Right lobe of liver (tissue), 6 donors: ENCODE results near the gene TMEM17. TPM values are rescaled to one million over a fixed set of nuclear protein-coding genes. Genes with fewer than 3 reads are reported as not detected.

Experiments used
- ATAC-seq, 4 donors: fragments of 200-7000 bp; cut with Tn5 transposase; one replicate each; pipeline ENCODE4 v1.9.1; 2020; ENCODE audit warnings: mild to moderate bottlenecking in 4 of 4, moderate library complexity in 4 of 4
- DNase-seq, 3 donors: peaks; one replicate each; pipeline ENCODE4 v3.0.0-alpha.2; 2020
- H3K27ac ChIP-seq, 3 donors: fragments of 200-600 bp; one replicate each; pipeline ENCODE4 v1.8.0; 2022
- H3K27me3 ChIP-seq, 2 donors: fragments of 200-600 bp; one replicate each; pipeline ENCODE4 v1.8.0; 2022
- H3K36me3 ChIP-seq, 4 donors: fragments of 200-600 bp; sonication (generic) in 1 of 4; one replicate each; pipeline versions ENCODE4 v1.5.1 to v1.8.0; 2017 to 2022; ENCODE audit warnings: control low read depth in 1 of 4
- H3K4me1 ChIP-seq, 4 donors: fragments of 200-600 bp; sonication (generic) in 1 of 4; one replicate each; pipeline versions ENCODE4 v1.5.1 to v1.8.0; 2017 to 2022; ENCODE audit warnings: control low read depth in 1 of 4
- H3K4me3 ChIP-seq, 3 donors: fragments of 200-600 bp; one replicate each; pipeline ENCODE4 v1.8.0; 2022
- H3K9me3 ChIP-seq, 4 donors: fragments of 200-600 bp; sonication (generic) in 1 of 4; one replicate each; pipeline versions ENCODE4 v1.5.1 to v1.8.0; 2017 to 2022; ENCODE audit warnings: control low read depth in 1 of 4
- POLR2A ChIP-seq: fragments of 450-650 bp; IDR thresholded peaks from one replicate; pipeline ENCODE4 v1.6.1; 2017; ENCODE audit warnings: antibody characterized with exemption, mild to moderate bottlenecking
- WGBS: methylation state at CpG from one replicate; pipeline ENCODE4 v1.1.6; 2018; ENCODE audit warnings: low coverage, low lambda C conversion rate; ENCODE audit not compliant: insufficient coverage; ENCODE audit errors: missing lambda C conversion rate; 5-methylcytosine and 5-hydroxymethylcytosine counted together
- intact Hi-C, 2 donors: fragments of 100-400 bp; cut with DNase I; formaldehyde crosslinking; loops; one replicate each; pipeline versions ENCODE4 v1.11.2 to v1.14.1; 2022
- total RNA-seq, 6 experiments: library from RNA; depleted of rRNA in 2 of 6; stranded (reverse); fragments of >200 nt in 2 of 6; fragmentation: NEBNext Ultra II Directional in 3 of 6; extraction: Animal tissue kit (Norgen Biotek cat#: 25700) in 3 of 6; gene quantifications; one replicate each; pipeline versions ENCODE4 v1.1.0 to v1.2.4, GENCODE V29; 2016 to 2023
- TF ChIP-seq, protein P1 (sequence below), 4 donors: fragments of 200-600 bp in 3 of 4; fragments of 450-650 bp in 1 of 4; IDR thresholded peaks; one replicate each; pipeline versions ENCODE4 v1.5.1 to v1.8.0; 2016 to 2022; ENCODE audit warnings: antibody characterized with exemption in 4 of 4, mild to moderate bottlenecking in 2 of 4
- donor health status: DM: no; HTN: yes; CAD: no.
- donor health status: DM: no; HTN: no; CAD: no.
- donor health status: DM: no; HTN: no; CAD: no.
- donor health status: DM: no; HTN: yes; CAD: no.
- donor health status: DM: no; HTN: yes; CAD: no.

Gene TMEM17
- total RNA-seq, 6 experiments from 2014 or later, result 0.40 to 1.2 (median 0.87) TPM

- ATAC-seq, result peak; percentile 85 to 90 (median 86)
- TF ChIP-seq, protein P1, sequence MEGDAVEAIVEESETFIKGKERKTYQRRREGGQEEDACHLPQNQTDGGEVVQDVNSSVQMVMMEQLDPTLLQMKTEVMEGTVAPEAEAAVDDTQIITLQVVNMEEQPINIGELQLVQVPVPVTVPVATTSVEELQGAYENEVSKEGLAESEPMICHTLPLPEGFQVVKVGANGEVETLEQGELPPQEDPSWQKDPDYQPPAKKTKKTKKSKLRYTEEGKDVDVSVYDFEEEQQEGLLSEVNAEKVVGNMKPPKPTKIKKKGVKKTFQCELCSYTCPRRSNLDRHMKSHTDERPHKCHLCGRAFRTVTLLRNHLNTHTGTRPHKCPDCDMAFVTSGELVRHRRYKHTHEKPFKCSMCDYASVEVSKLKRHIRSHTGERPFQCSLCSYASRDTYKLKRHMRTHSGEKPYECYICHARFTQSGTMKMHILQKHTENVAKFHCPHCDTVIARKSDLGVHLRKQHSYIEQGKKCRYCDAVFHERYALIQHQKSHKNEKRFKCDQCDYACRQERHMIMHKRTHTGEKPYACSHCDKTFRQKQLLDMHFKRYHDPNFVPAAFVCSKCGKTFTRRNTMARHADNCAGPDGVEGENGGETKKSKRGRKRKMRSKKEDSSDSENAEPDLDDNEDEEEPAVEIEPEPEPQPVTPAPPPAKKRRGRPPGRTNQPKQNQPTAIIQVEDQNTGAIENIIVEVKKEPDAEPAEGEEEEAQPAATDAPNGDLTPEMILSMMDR (IDR thresholded peaks at IDR 0.05), result peak; percentile 92 to 99 (median 98)
- TF ChIP-seq POLR2A, result no peak
- DNase-seq, result peak; percentile 82 to 85 (median 84)
- peak overlapping the region; percentile 89 to 91 (median 89) for H3K27ac ChIP-seq
- no peaks in the 10 kb centered on the region for H3K27me3 ChIP-seq
- peak overlapping the region; percentile 64 to 76 (median 69) for H3K4me3 ChIP-seq
- H3K9me3 ChIP-seq, result no peaks in the 10 kb centered on the region
- H3K4me1 ChIP-seq, result peaks cover 0 to 37% (median 18%) of the 10 kb centered on the region in 4 donors
- 2% methylated on average over 25 of the region's 52 CpGs for WGBS
- no peaks in the 10 kb centered on the region for H3K36me3 ChIP-seq
- intact Hi-C loops, result loop anchor here (10.0 kb wide), 2 partner anchors 118 to 318 kb away; no protein-coding TSS in a partner anchor
Observed at GRCh38 chr2:62456721-62457539, 49.1 kb downstream of the TMEM17 start.

GRCh38 chr2:62455957-62456692 is 49.9 kb downstream of the TMEM17 start:
- no peaks in the 10 kb centered on the region for H3K36me3 ChIP-seq
- ATAC-seq, result no peak
- H3K4me3 ChIP-seq, result no peak overlapping the region
- intact Hi-C loops, result loop anchor here (10.0 kb wide), 2 partner anchors 119 to 319 kb away; no protein-coding TSS in a partner anchor
- H3K27me3 ChIP-seq, result no peaks in the 10 kb centered on the region
- 79% methylated on average over 6 of the region's 6 CpGs for WGBS
- DNase-seq, result no peak
- peaks cover 0 to 39% (median 18%) of the 10 kb centered on the region in 4 donors for H3K4me1 ChIP-seq
- TF ChIP-seq, protein P1 (IDR thresholded peaks at IDR 0.05), result no peak
- no peak for TF ChIP-seq POLR2A
- no peaks in the 10 kb centered on the region for H3K9me3 ChIP-seq
- peak overlapping the region in 2 of 3 donors; percentile 89 to 91 for H3K27ac ChIP-seq

DNA sequence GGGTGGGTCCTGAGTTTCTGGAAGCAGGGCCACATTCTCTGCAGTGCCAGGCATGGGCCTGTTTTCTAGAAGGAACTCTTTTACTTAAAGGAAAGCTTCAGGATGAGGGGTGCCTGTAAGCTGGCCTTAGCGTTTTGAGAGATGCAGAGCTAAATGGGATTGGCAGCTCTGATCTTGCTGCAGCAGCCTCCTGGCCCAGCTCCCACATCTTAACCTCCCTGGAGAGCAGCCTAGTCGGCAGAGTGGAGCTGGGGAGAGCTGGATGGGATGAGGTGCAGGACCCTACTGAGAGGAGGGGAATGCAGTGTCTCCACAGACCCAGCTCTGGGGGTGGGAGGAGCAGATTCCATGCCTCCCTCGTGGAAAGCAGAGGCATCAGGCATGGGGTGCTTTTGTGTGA is 52.0 kb downstream of the TMEM17 start:
- 63% methylated on average over 3 of the region's 3 CpGs for WGBS
- Histone ChIP-seq H3K4me1 (peaks cover 0 to 40% (median 19%) of the 10 kb centered on the region in 4 donors), H3K27me3 (no peaks in the 10 kb centered on the region), H3K9me3 (no peaks in the 10 kb centered on the region), H3K36me3 (no peaks in the 10 kb centered on the region), H3K4me3 (no peak overlapping the region), H3K27ac (no peak overlapping the region)
- no peak for DNase-seq
- intact Hi-C loops, result loop anchor here (10.0 kb wide), 2 partner anchors 121 to 321 kb away; no protein-coding TSS in a partner anchor
- no peak for ATAC-seq
- TF ChIP-seq, protein P1 (IDR thresholded peaks at IDR 0.05), result no peak
- TF ChIP-seq POLR2A, result no peak

DNA sequence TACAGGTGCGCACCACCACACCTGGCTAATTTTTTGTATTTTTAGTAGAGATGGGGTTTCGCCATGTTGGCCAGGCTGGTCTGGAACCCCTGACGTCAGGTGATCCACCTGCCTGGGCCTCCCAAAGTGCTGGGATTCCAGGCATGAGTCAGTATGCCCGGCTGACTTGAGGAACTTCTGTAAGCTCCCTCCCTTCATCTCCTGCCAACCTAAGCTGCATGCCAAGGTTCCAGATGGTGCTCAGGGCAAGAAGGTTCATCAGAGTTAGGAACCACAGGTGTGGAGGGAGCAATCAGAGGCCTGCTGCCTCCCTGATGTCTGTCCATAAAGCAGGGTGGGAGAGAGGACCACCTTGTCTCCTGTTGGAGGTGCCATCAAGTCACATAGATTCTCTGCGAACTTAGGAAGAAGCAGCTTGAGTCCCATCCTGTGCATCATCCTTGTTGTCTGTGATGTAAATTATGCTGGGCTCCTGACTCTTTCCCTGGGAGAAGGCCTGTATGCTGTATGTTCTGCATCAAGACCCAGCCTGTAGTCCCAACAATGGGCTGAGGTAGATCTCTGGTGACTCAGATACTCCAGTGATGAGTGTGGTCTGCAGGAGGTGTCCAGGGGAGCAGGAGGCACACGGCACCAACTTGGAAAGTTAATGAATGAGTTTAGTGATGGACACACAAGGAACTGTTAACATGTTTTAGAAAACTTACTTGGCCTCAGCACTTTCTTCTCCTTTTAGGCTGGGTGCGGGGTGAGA is 53.1 kb downstream of the TMEM17 start:
- WGBS, result 80% methylated on average over 5 of the region's 7 CpGs
- ATAC-seq (no peak), DNase-seq (no peak)
- no peaks in the 10 kb centered on the region for H3K27me3 ChIP-seq
- H3K36me3 ChIP-seq, result no peaks in the 10 kb centered on the region
- H3K4me3 ChIP-seq, result no peak overlapping the region
- peak overlapping the region in 2 of 3 donors; percentile 56 to 82 for H3K27ac ChIP-seq
- TF ChIP-seq POLR2A, result no peak
- TF ChIP-seq, protein P1 (IDR thresholded peaks at IDR 0.05), result no peak
- H3K9me3 ChIP-seq, result no peaks in the 10 kb centered on the region
- peaks cover 0 to 40% (median 18%) of the 10 kb centered on the region in 4 donors for H3K4me1 ChIP-seq
- intact Hi-C loops, result loop anchor here (10.0 kb wide), 2 partner anchors 122 to 322 kb away; no protein-coding TSS in a partner anchor
